Left hindlimb (tissue), 1 donor: ENCODE data around the gene NCOA6.
"Not testable (repeated sequence)": the region's sequence is repeated elsewhere in the genome, so short reads cannot be mapped to it uniquely, and the experiment has no call there.

Source experiments
- DNase-seq: peaks from one replicate; pipeline ENCODE4 v3.0.0-alpha.2; 2018

Gene NCOA6

GRCh38 chr20:34824806-34825529 lies 483 bp downstream of the NCOA6 start:
- peak; percentile 72 for DNase-seq

- peak; percentile 32 for DNase-seq
Observed at GRCh38 chr20:34824452-34824805, 1.0 kb downstream of the NCOA6 start.

- DNase-seq: no peak
Observed at GRCh38 chr20:34824026-34824425, 1.4 kb downstream of the NCOA6 start.

- DNase-seq: no peak
Observed at GRCh38 chr20:34820805-34821578, 4.5 kb downstream of the NCOA6 start.

GRCh38 chr20:34817801-34818200 lies 7.7 kb downstream of the NCOA6 start:
- DNase-seq: no peak

- no peak for DNase-seq
Observed at GRCh38 chr20:34817072-34817471, 8.4 kb downstream of the NCOA6 start.

- no peak for DNase-seq
Observed at GRCh38 chr20:34815636-34816035, 9.8 kb downstream of the NCOA6 start.

- DNase-seq: no peak
Observed at GRCh38 chr20:34808583-34808982, 16.9 kb downstream of the NCOA6 start.

- not testable (repeated sequence) for DNase-seq
Observed at GRCh38 chr20:34807944-34808465, 17.4 kb downstream of the NCOA6 start.

GRCh38 chr20:34806255-34806654 lies 19.2 kb downstream of the NCOA6 start:
- no peak for DNase-seq

GRCh38 chr20:34798871-34799270 lies 26.6 kb downstream of the NCOA6 start:
- no peak for DNase-seq

- DNase-seq: no peak
Observed at GRCh38 chr20:34798328-34798727, 27.1 kb downstream of the NCOA6 start.

GRCh38 chr20:34797012-34797995 lies 28.1 kb downstream of the NCOA6 start:
- no peak for DNase-seq

- no peak for DNase-seq
Observed at GRCh38 chr20:34794006-34794585, 31.4 kb downstream of the NCOA6 start.

- DNase-seq: no peak
Observed at GRCh38 chr20:34792687-34793363, 32.6 kb downstream of the NCOA6 start.

- DNase-seq: no peak
Observed at GRCh38 chr20:34791289-34792020, 34.0 kb downstream of the NCOA6 start.

GRCh38 chr20:34781220-34781619 lies 44.2 kb downstream of the NCOA6 start:
- no peak for DNase-seq

GRCh38 chr20:34780291-34780690 lies 45.2 kb downstream of the NCOA6 start:
- DNase-seq: not testable (repeated sequence)

- DNase-seq: no peak
Observed at GRCh38 chr20:34776177-34776576, 49.3 kb downstream of the NCOA6 start.

GRCh38 chr20:34774886-34775285 lies 50.6 kb downstream of the NCOA6 start:
- DNase-seq: no peak

- no peak for DNase-seq
Observed at GRCh38 chr20:34774449-34774848, 51.0 kb downstream of the NCOA6 start.
